ENCODE measurements around the gene ADAMTS18.

DNA sequence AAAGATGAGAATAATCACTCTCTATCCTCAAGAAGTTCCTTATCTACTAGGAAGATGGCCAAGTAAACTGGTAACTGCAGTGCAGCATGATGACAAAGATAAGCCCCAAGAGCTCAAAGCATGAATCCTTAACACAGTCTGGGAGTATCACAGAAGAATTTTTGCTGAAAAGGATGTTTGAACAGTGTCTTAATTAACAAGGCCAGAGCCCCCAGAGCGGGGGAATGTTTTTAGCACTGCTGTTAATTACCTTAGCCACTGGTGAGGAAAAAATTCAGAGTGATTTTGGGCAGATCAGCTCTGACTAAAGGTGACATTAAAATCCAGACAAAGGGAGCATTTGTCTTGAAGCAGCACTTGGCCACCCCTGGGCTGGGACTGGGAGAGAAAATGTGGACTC is 30.1 kb downstream of the ADAMTS18 start:
- TF ChIP-seq, protein P1, sequence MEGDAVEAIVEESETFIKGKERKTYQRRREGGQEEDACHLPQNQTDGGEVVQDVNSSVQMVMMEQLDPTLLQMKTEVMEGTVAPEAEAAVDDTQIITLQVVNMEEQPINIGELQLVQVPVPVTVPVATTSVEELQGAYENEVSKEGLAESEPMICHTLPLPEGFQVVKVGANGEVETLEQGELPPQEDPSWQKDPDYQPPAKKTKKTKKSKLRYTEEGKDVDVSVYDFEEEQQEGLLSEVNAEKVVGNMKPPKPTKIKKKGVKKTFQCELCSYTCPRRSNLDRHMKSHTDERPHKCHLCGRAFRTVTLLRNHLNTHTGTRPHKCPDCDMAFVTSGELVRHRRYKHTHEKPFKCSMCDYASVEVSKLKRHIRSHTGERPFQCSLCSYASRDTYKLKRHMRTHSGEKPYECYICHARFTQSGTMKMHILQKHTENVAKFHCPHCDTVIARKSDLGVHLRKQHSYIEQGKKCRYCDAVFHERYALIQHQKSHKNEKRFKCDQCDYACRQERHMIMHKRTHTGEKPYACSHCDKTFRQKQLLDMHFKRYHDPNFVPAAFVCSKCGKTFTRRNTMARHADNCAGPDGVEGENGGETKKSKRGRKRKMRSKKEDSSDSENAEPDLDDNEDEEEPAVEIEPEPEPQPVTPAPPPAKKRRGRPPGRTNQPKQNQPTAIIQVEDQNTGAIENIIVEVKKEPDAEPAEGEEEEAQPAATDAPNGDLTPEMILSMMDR (IDR thresholded peaks at IDR 0.05): no peak
- no peak for TF ChIP-seq POLR2A (IDR thresholded peaks at IDR 0.05)
